ENCODE measurements around the gene TBC1D5. TPM values are rescaled to one million over a fixed set of nuclear protein-coding genes. Genes with fewer than 3 reads are reported as not detected.

TBC1D5 gene
- total RNA-seq, 4 donors from 2014 or later, result 21.3 to 86.4 (median 48.1) TPM

GRCh38 chr3:17585394-17586325, 156.8 kb downstream of the TBC1D5 start:
- H3K4me1 ChIP-seq, result peaks cover 0 to 8% (median 7%) of the 10 kb centered on the region in 4 donors
- WGBS, 2 donors (ENCODE audit: low coverage in 1 of 2), result 36 to 53% methylated on average over 2 of the region's 2 CpGs
- peak overlapping the region in 1 of 4 donors; percentile 22 for H3K4me3 ChIP-seq
- peaks cover 7 to 13% of the 10 kb centered on the region in 2 donors for H3K9me3 ChIP-seq
- H3K27me3 ChIP-seq, result no peaks in the 10 kb centered on the region
- peak overlapping the region in 1 of 4 donors; percentile 24 for H3K27ac ChIP-seq
- in situ Hi-C loops (cut with MboI; ENCODE audit: low pct_ligation_motif_present in 1 of 4, low pct_unique_long_range_greater_than_20kb in 1 of 4, low sequenced_read_pairs in 3 of 4) (no loop called here), intact Hi-C loops (cut with DNase I; ENCODE audit: low total_unique reads) (no loop called here)
- TF ChIP-seq EP300 (IDR thresholded peaks at IDR 0.05; ENCODE audit: low read depth), result no peak
- TF ChIP-seq CTCF (IDR thresholded peaks at IDR 0.05), result no peak
- TF ChIP-seq POLR2A (IDR thresholded peaks at IDR 0.05), result no peak
- TF ChIP-seq POLR2AphosphoS5 (IDR thresholded peaks at IDR 0.05), result no peak
- no peaks in the 10 kb centered on the region for H3K36me3 ChIP-seq
- no peak for DNase-seq

GRCh38 chr3:17584066-17584465, 158.4 kb downstream of the TBC1D5 start:
- 94 to 96% methylated on average over 8 of the region's 8 CpGs for WGBS, 2 donors (ENCODE audit: low coverage in 1 of 2)

GRCh38 chr3:17583530-17583929, 158.9 kb downstream of the TBC1D5 start:
- H3K4me1 ChIP-seq, result peaks cover 0 to 10% (median 8%) of the 10 kb centered on the region in 4 donors
- H3K9me3 ChIP-seq, result no peaks in the 10 kb centered on the region
- WGBS, 2 donors (ENCODE audit: low coverage in 1 of 2), result 96% methylated on average over 4 to 8 of the region's 8 CpGs
- in situ Hi-C loops (cut with MboI; ENCODE audit: low pct_ligation_motif_present in 1 of 4, low pct_unique_long_range_greater_than_20kb in 1 of 4, low sequenced_read_pairs in 3 of 4) (no loop called here), intact Hi-C loops (cut with DNase I; ENCODE audit: low total_unique reads) (no loop called here)
- no peaks in the 10 kb centered on the region for H3K36me3 ChIP-seq
- H3K27me3 ChIP-seq, result no peaks in the 10 kb centered on the region
- no peak overlapping the region for H3K27ac ChIP-seq
- H3K4me3 ChIP-seq, result no peak overlapping the region
- TF ChIP-seq CTCF (IDR thresholded peaks at IDR 0.05), result no peak
- no peak for TF ChIP-seq POLR2A (IDR thresholded peaks at IDR 0.05)
- no peak for TF ChIP-seq EP300 (IDR thresholded peaks at IDR 0.05; ENCODE audit: low read depth)
- no peak for TF ChIP-seq POLR2AphosphoS5 (IDR thresholded peaks at IDR 0.05)
- no peak for DNase-seq

More at GRCh38 chr3:17584066-17584465, 158.4 kb downstream of the TBC1D5 start:
- TF ChIP-seq EP300 (IDR thresholded peaks at IDR 0.05; ENCODE audit: low read depth) (no peak), CTCF (IDR thresholded peaks at IDR 0.05) (no peak), POLR2AphosphoS5 (IDR thresholded peaks at IDR 0.05) (no peak), POLR2A (IDR thresholded peaks at IDR 0.05) (no peak)
- in situ Hi-C loops (cut with MboI; ENCODE audit: low pct_ligation_motif_present in 1 of 4, low pct_unique_long_range_greater_than_20kb in 1 of 4, low sequenced_read_pairs in 3 of 4), result no loop called here
- no peak overlapping the region for H3K4me3 ChIP-seq
- DNase-seq, result no peak
- no peaks in the 10 kb centered on the region for H3K9me3 ChIP-seq
- H3K4me1 ChIP-seq, result peaks cover 0 to 10% (median 8%) of the 10 kb centered on the region in 4 donors
- H3K36me3 ChIP-seq, result no peaks in the 10 kb centered on the region
- no peak overlapping the region for H3K27ac ChIP-seq
- intact Hi-C loops (cut with DNase I; ENCODE audit: low total_unique reads), result no loop called here
- H3K27me3 ChIP-seq, result no peaks in the 10 kb centered on the region

- Histone ChIP-seq H3K27ac (no peak overlapping the region), H3K4me1 (peaks cover 0 to 13% (median 10%) of the 10 kb centered on the region in 4 donors), H3K36me3 (no peaks in the 10 kb centered on the region), H3K27me3 (no peaks in the 10 kb centered on the region), H3K4me3 (no peak overlapping the region), H3K9me3 (no peaks in the 10 kb centered on the region)
- WGBS, 2 donors (ENCODE audit: low coverage in 1 of 2), result 87 to 98% methylated on average over 4 of the region's 4 CpGs
- no peak for DNase-seq
- TF ChIP-seq CTCF (IDR thresholded peaks at IDR 0.05) (no peak), EP300 (IDR thresholded peaks at IDR 0.05; ENCODE audit: low read depth) (no peak), POLR2A (IDR thresholded peaks at IDR 0.05) (no peak)
- in situ Hi-C loops (cut with MboI; ENCODE audit: low pct_ligation_motif_present in 1 of 4, low pct_unique_long_range_greater_than_20kb in 1 of 4, low sequenced_read_pairs in 3 of 4) (no loop called here), intact Hi-C loops (cut with DNase I; ENCODE audit: low total_unique reads) (no loop called here)
These were observed 160.9 kb downstream of the TBC1D5 start for GRCh38 chr3:17581421-17582080.
